Stimulated activated CD4-positive, alpha-beta T cell treated with anti-CD3 and anti-CD28 coated beads, Interleukin-4, amount 100 ng/mL, for 4 hours (primary cell): ENCODE measurements around the gene TMEM120B.
"Not testable (repeated sequence)": the region's sequence is repeated elsewhere in the genome, so short reads cannot be mapped to it uniquely, and the experiment has no call there.

ENCODE experiments used
- DNase-seq, 2 experiments: peaks; one replicate each; pipeline ENCODE4 v3.0.0-alpha.2; 2020

Gene TMEM120B

GRCh38 chr12:121776190-121777098, 63.9 kb downstream of the TMEM120B start:
- DNase-seq = peak; percentile 83 to 94

- no peak for DNase-seq
These were observed 66.2 kb downstream of the TMEM120B start for GRCh38 chr12:121778567-121779421.

GRCh38 chr12:121779422-121779895, 66.9 kb downstream of the TMEM120B start:
- no peak for DNase-seq

- DNase-seq = no peak
These were observed 67.9 kb downstream of the TMEM120B start for GRCh38 chr12:121780429-121780828.

- DNase-seq = no peak
These were observed 69.0 kb downstream of the TMEM120B start for GRCh38 chr12:121781484-121781997.

GRCh38 chr12:121781998-121782979, 69.7 kb downstream of the TMEM120B start:
- DNase-seq = peak in 1 of 2 experiments; percentile 67

- DNase-seq = no peak
These were observed 71.2 kb downstream of the TMEM120B start for GRCh38 chr12:121783766-121784165.

- peak in 1 of 2 experiments; percentile 52 for DNase-seq
These were observed 71.9 kb downstream of the TMEM120B start for GRCh38 chr12:121784460-121784859.

- DNase-seq = peak in 1 of 2 experiments; percentile 45
These were observed 73.9 kb downstream of the TMEM120B start for GRCh38 chr12:121786440-121786825.

- peak in 1 of 2 experiments; percentile 39 for DNase-seq
These were observed 74.8 kb downstream of the TMEM120B start for GRCh38 chr12:121787063-121788025.

GRCh38 chr12:121788176-121788818, 75.7 kb downstream of the TMEM120B start:
- DNase-seq = peak in 1 of 2 experiments; percentile 51

- no peak for DNase-seq
These were observed 76.8 kb downstream of the TMEM120B start for GRCh38 chr12:121789233-121789781.

GRCh38 chr12:121789800-121790728, 77.5 kb downstream of the TMEM120B start:
- DNase-seq = peak; percentile 87 to 95

- DNase-seq = not testable (repeated sequence)
These were observed 78.2 kb downstream of the TMEM120B start for GRCh38 chr12:121790785-121791184.

- DNase-seq = no peak
These were observed 79.4 kb downstream of the TMEM120B start for GRCh38 chr12:121791671-121792551.

GRCh38 chr12:121792607-121793439, 80.3 kb downstream of the TMEM120B start:
- peak in 1 of 2 experiments; percentile 47 for DNase-seq
